DMS 273 (cell line): ENCODE results near the gene ENTPD7.
"Not testable (repeated sequence)": the region's sequence is repeated elsewhere in the genome, so short reads cannot be mapped to it uniquely, and the experiment has no call there.

ENCODE experiments used
- DNase-seq: peaks from one replicate; lab custom pipeline; 2025; ENCODE audit not compliant: unreplicated experiment; lab: John Stamatoyannopoulos, UW

The ENTPD7 gene

DNA sequence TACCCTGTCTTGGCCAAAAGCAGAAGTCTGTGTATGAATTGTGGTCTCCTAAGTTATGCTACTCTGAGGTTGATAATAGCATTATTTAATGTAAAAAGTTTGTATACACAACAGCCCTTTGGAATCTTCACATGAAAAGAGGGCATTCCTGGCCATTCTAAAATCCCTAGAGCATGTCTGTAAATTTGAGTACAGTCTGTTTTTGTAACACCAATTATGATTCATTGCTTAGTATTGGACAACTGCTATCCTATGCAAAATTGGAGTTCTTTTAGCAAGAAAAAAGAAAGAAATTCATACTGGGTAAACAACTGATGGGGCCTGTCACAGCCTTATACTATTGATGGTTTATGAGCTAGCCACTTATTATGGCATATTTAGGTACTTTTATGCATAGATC lies 82.9 kb downstream of the ENTPD7 start:
- no peak for DNase-seq

DNA sequence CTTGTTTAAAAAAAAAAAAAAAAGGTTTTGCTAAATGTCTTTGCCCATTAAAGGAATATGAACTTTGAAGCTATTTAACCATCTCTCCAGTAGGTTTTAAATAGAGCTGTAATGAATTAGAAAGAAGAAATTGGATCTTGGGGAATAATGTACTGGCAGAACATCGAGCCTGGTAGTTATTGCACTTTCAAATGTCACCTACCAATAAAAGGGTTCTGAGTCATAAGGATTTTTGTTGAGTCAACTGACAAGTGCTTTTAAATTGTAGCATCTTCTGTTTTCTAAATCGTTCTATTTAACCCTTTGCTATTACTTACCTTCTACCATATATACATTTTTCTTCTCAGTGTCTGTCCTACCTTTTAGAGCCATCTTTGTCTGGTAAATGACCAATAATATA lies 83.4 kb downstream of the ENTPD7 start:
- no peak for DNase-seq

DNA sequence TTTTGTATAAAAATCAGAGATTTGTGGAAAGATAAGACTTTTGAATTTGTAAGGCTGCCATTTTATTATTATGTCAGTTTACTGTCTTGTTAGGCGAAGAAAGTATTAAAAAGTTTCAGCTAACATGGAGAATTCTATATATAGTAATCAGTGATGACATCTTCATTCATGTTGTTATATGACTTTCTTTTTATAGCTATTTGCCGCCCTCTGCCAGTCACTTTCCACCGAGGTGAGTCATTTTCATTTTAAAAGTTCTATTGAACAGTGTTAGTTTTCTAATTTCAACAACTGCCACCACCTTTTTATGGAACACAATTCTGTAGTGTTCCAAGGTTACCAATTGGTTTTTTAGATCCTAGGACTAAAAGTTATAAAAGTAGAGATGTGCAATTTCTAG lies 84.5 kb downstream of the ENTPD7 start:
- DNase-seq: no peak

DNA sequence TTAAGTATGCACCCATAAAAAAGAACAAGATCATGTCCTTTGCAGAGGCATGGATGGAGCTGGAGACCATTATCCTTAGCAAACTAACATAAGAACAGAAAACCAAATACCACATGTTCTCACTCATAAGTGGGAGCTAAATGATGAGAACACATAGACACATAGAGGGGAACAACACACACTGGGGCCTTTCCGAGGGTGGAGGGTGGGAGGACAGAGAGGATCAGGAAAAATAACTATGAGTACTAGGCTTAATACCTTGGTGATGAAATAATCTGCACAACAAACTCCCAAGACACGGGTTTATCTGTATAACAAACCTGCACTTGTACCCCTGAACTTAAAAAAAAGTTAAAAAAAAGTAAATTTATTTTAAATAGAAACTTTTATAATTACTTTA lies 86.9 kb downstream of the ENTPD7 start:
- DNase-seq: not testable (repeated sequence)

DNA sequence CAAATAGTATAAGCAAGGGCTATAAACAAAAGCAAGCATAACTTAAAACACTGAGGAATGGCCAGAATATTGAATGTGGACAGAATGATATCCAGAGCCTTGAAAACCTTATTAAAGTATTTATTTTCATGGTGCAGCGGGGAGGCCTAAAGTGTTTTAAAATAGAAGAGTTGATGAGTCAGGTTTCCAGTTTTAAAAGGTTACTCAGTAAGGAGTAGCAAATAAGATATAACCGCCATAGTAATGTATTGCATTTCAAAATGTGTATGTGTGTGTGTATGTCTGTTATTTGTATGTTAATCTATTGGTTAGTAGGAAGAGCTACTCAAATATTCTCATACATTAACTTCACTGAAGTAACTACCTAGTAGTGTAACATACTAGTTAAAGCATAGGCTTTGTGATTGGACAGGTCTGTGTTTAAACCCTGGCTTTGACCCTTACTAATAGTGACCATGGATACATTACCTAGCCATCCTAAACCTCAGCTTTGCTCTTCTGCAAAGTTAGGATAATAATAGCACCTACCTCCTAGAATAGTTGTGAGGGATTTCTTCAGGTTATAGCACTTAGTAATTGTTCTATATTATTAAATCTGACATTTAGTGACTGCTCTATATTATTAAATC lies 89.6 kb downstream of the ENTPD7 start:
- no peak for DNase-seq

DNA sequence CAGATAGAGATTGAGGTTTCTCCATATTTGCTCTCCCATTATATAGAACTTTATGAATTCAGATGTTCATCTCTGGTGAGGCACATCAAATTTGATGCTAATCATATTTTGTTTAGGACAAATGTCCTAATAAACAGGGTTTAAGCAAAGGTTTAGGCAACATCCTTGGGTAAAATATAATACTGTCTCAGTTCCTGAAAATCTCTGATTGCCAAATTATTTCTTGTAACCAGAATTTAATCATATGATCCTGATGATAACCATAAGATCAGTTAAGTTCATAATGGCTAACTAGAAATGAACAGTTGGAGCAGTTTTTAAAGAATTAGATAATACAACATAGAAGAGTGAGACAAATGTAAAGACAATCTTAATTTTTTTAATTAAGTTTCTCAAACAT lies 91.3 kb downstream of the ENTPD7 start:
- no peak for DNase-seq

DNA sequence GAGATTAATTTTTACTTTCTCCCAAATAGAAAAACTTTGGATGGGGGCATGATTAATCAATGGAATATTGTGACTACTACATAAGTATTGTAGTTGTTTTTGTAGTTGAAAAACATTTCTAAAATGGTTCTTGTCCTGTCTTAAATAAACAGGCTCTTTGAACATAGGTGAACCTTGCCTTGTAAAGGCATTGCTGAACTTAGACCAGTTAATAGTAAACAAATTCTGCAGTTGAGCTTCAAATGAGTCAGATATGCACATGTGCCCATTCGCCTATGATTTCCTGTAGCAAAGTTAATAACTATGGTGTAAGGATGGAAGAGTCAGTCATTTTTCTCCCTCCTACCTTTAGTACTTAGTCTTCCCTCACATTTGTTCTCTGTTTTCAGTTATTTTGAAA lies 95.4 kb downstream of the ENTPD7 start:
- DNase-seq: no peak
